ENCODE measurements around the gene LRGUK. TPM values are rescaled to one million over a fixed set of nuclear protein-coding genes. Genes with fewer than 3 reads are reported as not detected.

The LRGUK gene
- total and polyA plus RNA-seq, 2 donors (not counting 1 experiment from before 2014, with no cell fraction given), result 0.27 to 0.49 TPM

- H3K27ac ChIP-seq (ENCODE audit: low read length in 2 of 2), result no peak overlapping the region
- intact Hi-C loops (cut with micrococcal nuclease), result no loop called here
- ChIA-PET POLR2A (no interaction called here), CTCF (no interaction called here)
- no peaks in the 10 kb centered on the region for H4K20me1 ChIP-seq (ENCODE audit: control insufficient read depth, insufficient read depth, low read length, poor library complexity, severe bottlenecking)
- H3K4me3 ChIP-seq (ENCODE audit: control extremely low read depth in 1 of 5, extremely low read depth in 1 of 5, insufficient read depth in 1 of 5, low read depth in 2 of 5, low read length in 4 of 5), result no peak overlapping the region
- no peak overlapping the region for H3K9ac ChIP-seq (ENCODE audit: low read length)
- H3K4me1 ChIP-seq (ENCODE audit: control insufficient read depth in 2 of 2, insufficient read depth in 2 of 2, low read length in 2 of 2), result peaks cover 10 to 14% of the 10 kb centered on the region in 2 donors
- H3K27ac Mint-ChIP-seq, result no peak overlapping the region
- no peaks in the 10 kb centered on the region for H3K36me3 ChIP-seq (replicated peaks in 1 of 2; ENCODE audit: control extremely low read depth in 1 of 2, control insufficient read depth in 1 of 2, extremely low read depth in 1 of 2, insufficient read depth in 2 of 2, low read length in 1 of 2)
- ATAC-seq (ENCODE audit: low read depth), result no peak
- peaks cover 14% of the 10 kb centered on the region for H3K79me2 ChIP-seq (ENCODE audit: control insufficient read depth, insufficient read depth, low read length)
- H3K4me2 ChIP-seq (replicated peaks; ENCODE audit: low read depth, low read length, poor library complexity, severe bottlenecking), result no peak overlapping the region
- TF ChIP-seq EZH2 (IDR thresholded peaks at IDR 0.05; ENCODE audit: borderline replicate concordance, insufficient read depth, low read depth, low read length, poor library complexity, severe bottlenecking) (no peak), CTCF (IDR thresholded peaks at IDR 0.05) (no peak)
- H3K9me3 ChIP-seq (ENCODE audit: control extremely low read depth in 1 of 3, control insufficient read depth in 2 of 3, insufficient read depth in 1 of 3, low read length in 2 of 3), result no peaks in the 10 kb centered on the region
- DNase-seq, result no peak
- no peaks in the 10 kb centered on the region for H3K9me3 Mint-ChIP-seq (ENCODE audit: insufficient read depth)
- H3K4me1 Mint-ChIP-seq, result peaks cover 18% of the 10 kb centered on the region
- H3K27me3 Mint-ChIP-seq, result no peaks in the 10 kb centered on the region
- no peaks in the 10 kb centered on the region for H3K27me3 ChIP-seq (replicated peaks in 1 of 4; ENCODE audit: control extremely low read depth in 1 of 4, control insufficient read depth in 3 of 4, insufficient read depth in 4 of 4, low read length in 3 of 4)
- no peak overlapping the region for H3K4me3 Mint-ChIP-seq
- no peak overlapping the region for H2AFZ ChIP-seq (ENCODE audit: insufficient read depth, low read depth, low read length, poor library complexity, severe bottlenecking)
- no CpG with 5 or more reads among the region's 6 CpGs for WGBS (ENCODE audit: insufficient coverage)
Observed at GRCh38 chr7:134312717-134313116, 185.6 kb downstream of the LRGUK start.

GRCh38 chr7:134313543-134313942 is 186.4 kb downstream of the LRGUK start:
- no peaks in the 10 kb centered on the region for H3K9me3 Mint-ChIP-seq (ENCODE audit: insufficient read depth)
- intact Hi-C loops (cut with micrococcal nuclease), result no loop called here
- H3K27me3 ChIP-seq (replicated peaks in 1 of 4; ENCODE audit: control extremely low read depth in 1 of 4, control insufficient read depth in 3 of 4, insufficient read depth in 4 of 4, low read length in 3 of 4), result no peaks in the 10 kb centered on the region
- DNase-seq (no peak), ATAC-seq (ENCODE audit: low read depth) (no peak)
- no peak overlapping the region for H3K4me2 ChIP-seq (replicated peaks; ENCODE audit: low read depth, low read length, poor library complexity, severe bottlenecking)
- peaks cover 14% of the 10 kb centered on the region for H3K79me2 ChIP-seq (ENCODE audit: control insufficient read depth, insufficient read depth, low read length)
- WGBS (ENCODE audit: insufficient coverage), result no CpG with 5 or more reads among the region's 1 CpG
- H3K27ac Mint-ChIP-seq, result no peak overlapping the region
- no peaks in the 10 kb centered on the region for H3K36me3 ChIP-seq (replicated peaks in 1 of 2; ENCODE audit: control extremely low read depth in 1 of 2, control insufficient read depth in 1 of 2, extremely low read depth in 1 of 2, insufficient read depth in 2 of 2, low read length in 1 of 2)
- no peaks in the 10 kb centered on the region for H3K27me3 Mint-ChIP-seq
- CTCF ChIA-PET, result no interaction called here
- no peak overlapping the region for H2AFZ ChIP-seq (ENCODE audit: insufficient read depth, low read depth, low read length, poor library complexity, severe bottlenecking)
- no peak overlapping the region for H3K4me3 Mint-ChIP-seq
- no peaks in the 10 kb centered on the region for H3K9me3 ChIP-seq (ENCODE audit: control extremely low read depth in 1 of 3, control insufficient read depth in 2 of 3, insufficient read depth in 1 of 3, low read length in 2 of 3)
- no peak overlapping the region for H3K4me3 ChIP-seq (ENCODE audit: control extremely low read depth in 1 of 5, extremely low read depth in 1 of 5, insufficient read depth in 1 of 5, low read depth in 2 of 5, low read length in 4 of 5)
- POLR2A ChIA-PET, result no interaction called here
- H3K9ac ChIP-seq (ENCODE audit: low read length), result no peak overlapping the region
- peaks cover 18% of the 10 kb centered on the region for H3K4me1 Mint-ChIP-seq
- no peak for TF ChIP-seq EZH2 (IDR thresholded peaks at IDR 0.05; ENCODE audit: borderline replicate concordance, insufficient read depth, low read depth, low read length, poor library complexity, severe bottlenecking)
- TF ChIP-seq CTCF (IDR thresholded peaks at IDR 0.05), result no peak
- H4K20me1 ChIP-seq (ENCODE audit: control insufficient read depth, insufficient read depth, low read length, poor library complexity, severe bottlenecking), result no peaks in the 10 kb centered on the region
- H3K27ac ChIP-seq (ENCODE audit: low read length in 2 of 2), result no peak overlapping the region
- H3K4me1 ChIP-seq (ENCODE audit: control insufficient read depth in 2 of 2, insufficient read depth in 2 of 2, low read length in 2 of 2), result peaks cover 10 to 14% of the 10 kb centered on the region in 2 donors

Other genes with a start within 250 kb of the LRGUK start
- 8.0 and 14.8 TPM in 2 replicates for gene SLC35B4, start 189.6 kb downstream of the LRGUK start, total RNA-seq
- 6.0 and 8.0 TPM in 2 replicates for gene SLC35B4, start 189.6 kb downstream of the LRGUK start, polyA plus RNA-seq